ENCODE measurements around the gene GMFB. TPM values are rescaled to one million over a fixed set of nuclear protein-coding genes. Genes with fewer than 3 reads are reported as not detected.

GMFB gene
- total and polyA plus RNA-seq, 2 donors from 2014 or later, result 22.7 to 53.6 TPM

- intact Hi-C loops (cut with DNase I), result no loop called here
- Histone ChIP-seq H3K4me1 (ENCODE audit: control insufficient read depth in 2 of 3, insufficient read depth in 2 of 3, low read depth in 1 of 3, low read length in 3 of 3) (peaks cover 0 to 15% (median 6%) of the 10 kb centered on the region in 3 donors), H3K4me3 (ENCODE audit: low read length in 3 of 3) (peak within 1 kb of the TSS; percentile 85 to 94 (median 88)), H3K9me3 (ENCODE audit: control insufficient read depth in 2 of 3, insufficient read depth in 1 of 3, low read length in 3 of 3) (no peaks in the 10 kb centered on the region), H3K27ac (ENCODE audit: low read depth in 2 of 2, low read length in 2 of 2) (peak within 1 kb of the TSS; percentile 71), H3K9ac (ENCODE audit: low read length in 3 of 3) (peak within 1 kb of the TSS; percentile 93 to 95 (median 94)), H3K27me3 (ENCODE audit: control insufficient read depth, insufficient read depth, low read length) (no peaks in the 10 kb centered on the region), H3K36me3 (ENCODE audit: control insufficient read depth in 2 of 3, insufficient read depth in 3 of 3, low read length in 3 of 3) (no peaks in the 10 kb centered on the region)
- TF ChIP-seq, protein P1, sequence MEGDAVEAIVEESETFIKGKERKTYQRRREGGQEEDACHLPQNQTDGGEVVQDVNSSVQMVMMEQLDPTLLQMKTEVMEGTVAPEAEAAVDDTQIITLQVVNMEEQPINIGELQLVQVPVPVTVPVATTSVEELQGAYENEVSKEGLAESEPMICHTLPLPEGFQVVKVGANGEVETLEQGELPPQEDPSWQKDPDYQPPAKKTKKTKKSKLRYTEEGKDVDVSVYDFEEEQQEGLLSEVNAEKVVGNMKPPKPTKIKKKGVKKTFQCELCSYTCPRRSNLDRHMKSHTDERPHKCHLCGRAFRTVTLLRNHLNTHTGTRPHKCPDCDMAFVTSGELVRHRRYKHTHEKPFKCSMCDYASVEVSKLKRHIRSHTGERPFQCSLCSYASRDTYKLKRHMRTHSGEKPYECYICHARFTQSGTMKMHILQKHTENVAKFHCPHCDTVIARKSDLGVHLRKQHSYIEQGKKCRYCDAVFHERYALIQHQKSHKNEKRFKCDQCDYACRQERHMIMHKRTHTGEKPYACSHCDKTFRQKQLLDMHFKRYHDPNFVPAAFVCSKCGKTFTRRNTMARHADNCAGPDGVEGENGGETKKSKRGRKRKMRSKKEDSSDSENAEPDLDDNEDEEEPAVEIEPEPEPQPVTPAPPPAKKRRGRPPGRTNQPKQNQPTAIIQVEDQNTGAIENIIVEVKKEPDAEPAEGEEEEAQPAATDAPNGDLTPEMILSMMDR (IDR thresholded peaks at IDR 0.05; ENCODE audit: borderline replicate concordance, extremely low read depth, insufficient read depth), result peak; percentile 57
- peak; percentile 68 for FAIRE-seq
- peak; percentile 98 to 99 (median 99) for DNase-seq
Measured at GRCh38 chr14:54509546-54510501, 21.0 kb upstream of the GMFB start, which contains the start of gene CGRRF1. Gene CGRRF1 (plus strand): TSS chr14:54509906. CDS start chr14:54509960, 54 bp downstream.

DNA sequence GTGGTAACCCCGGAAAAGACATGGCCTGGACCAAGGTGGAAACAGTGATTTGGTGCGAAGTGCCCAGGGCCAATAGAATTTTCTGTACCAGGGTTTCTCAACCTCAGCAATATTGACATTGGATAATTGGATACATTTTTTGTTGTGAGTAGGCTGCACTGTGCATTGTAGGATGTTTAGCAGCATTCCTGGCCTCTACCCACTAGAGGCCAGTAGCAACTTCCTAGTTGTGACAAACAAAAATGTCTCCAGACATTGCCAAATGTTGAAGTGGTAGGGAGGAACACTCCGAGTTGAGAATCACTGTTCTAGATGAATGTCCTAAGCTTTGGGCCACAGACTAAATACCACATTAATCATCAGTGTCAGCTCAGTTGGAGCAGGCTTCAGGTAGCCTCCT, 14.7 kb upstream of the GMFB start:
- H3K27me3 ChIP-seq (ENCODE audit: control insufficient read depth, insufficient read depth, low read length), result no peaks in the 10 kb centered on the region
- H3K36me3 ChIP-seq (ENCODE audit: control insufficient read depth in 2 of 3, insufficient read depth in 3 of 3, low read length in 3 of 3), result no peaks in the 10 kb centered on the region
- no peak overlapping the region for H3K9ac ChIP-seq (ENCODE audit: low read length in 3 of 3)
- no peak for DNase-seq
- intact Hi-C loops (cut with DNase I), result no loop called here
- no peaks in the 10 kb centered on the region for H3K9me3 ChIP-seq (ENCODE audit: control insufficient read depth in 2 of 3, insufficient read depth in 1 of 3, low read length in 3 of 3)
- no peak for FAIRE-seq
- no peak overlapping the region for H3K4me3 ChIP-seq (ENCODE audit: low read length in 3 of 3)
- TF ChIP-seq, protein P1 (IDR thresholded peaks at IDR 0.05; ENCODE audit: borderline replicate concordance, extremely low read depth, insufficient read depth), result no peak
- H3K27ac ChIP-seq (ENCODE audit: low read depth in 2 of 2, low read length in 2 of 2), result no peak overlapping the region
- H3K4me1 ChIP-seq (ENCODE audit: control insufficient read depth in 2 of 3, insufficient read depth in 2 of 3, low read depth in 1 of 3, low read length in 3 of 3), result peaks cover 0 to 5% (median 0%) of the 10 kb centered on the region in 3 donors

GRCh38 chr14:54502602-54503001, 13.8 kb upstream of the GMFB start:
- TF ChIP-seq, protein P1 (IDR thresholded peaks at IDR 0.05; ENCODE audit: borderline replicate concordance, extremely low read depth, insufficient read depth), result no peak
- H3K9me3 ChIP-seq (ENCODE audit: control insufficient read depth in 2 of 3, insufficient read depth in 1 of 3, low read length in 3 of 3), result no peaks in the 10 kb centered on the region
- FAIRE-seq (no peak), DNase-seq (no peak)
- peaks cover 0 to 5% (median 0%) of the 10 kb centered on the region in 3 donors for H3K4me1 ChIP-seq (ENCODE audit: control insufficient read depth in 2 of 3, insufficient read depth in 2 of 3, low read depth in 1 of 3, low read length in 3 of 3)
- H3K9ac ChIP-seq (ENCODE audit: low read length in 3 of 3), result no peak overlapping the region
- H3K27ac ChIP-seq (ENCODE audit: low read depth in 2 of 2, low read length in 2 of 2), result no peak overlapping the region
- intact Hi-C loops (cut with DNase I), result no loop called here
- no peaks in the 10 kb centered on the region for H3K27me3 ChIP-seq (ENCODE audit: control insufficient read depth, insufficient read depth, low read length)
- no peak overlapping the region for H3K4me3 ChIP-seq (ENCODE audit: low read length in 3 of 3)
- no peaks in the 10 kb centered on the region for H3K36me3 ChIP-seq (ENCODE audit: control insufficient read depth in 2 of 3, insufficient read depth in 3 of 3, low read length in 3 of 3)

Measured in kidney (tissue), 14 donors.